HCT116 (cell line): ENCODE measurements around the gene AIMP1.

Experiments
- CBX3 ChIP-seq: IDR thresholded peaks from 2 replicates; pipeline ENCODE4 v1.6.1; 2012; ENCODE audit warnings: low read depth
- CTCF ChIP-seq, 3 experiments: fragments of 200-600 bp in 1 of 3; sonication (generic) in 1 of 3; IDR thresholded peaks in 2 of 3; conservative IDR thresholded peaks in 1 of 3; 2 replicates each; pipeline ENCODE4 v1.5.1; 2012 to 2017; ENCODE audit warnings: low read depth in 2 of 3, low read length in 2 of 3, antibody characterized with exemption in 1 of 3, borderline replicate concordance in 1 of 3, control low read depth in 1 of 3, mild to moderate bottlenecking in 1 of 3, mixed read lengths in 1 of 3, mixed run types in 1 of 3, moderate library complexity in 1 of 3; ENCODE audit not compliant: insufficient read depth in 1 of 3
- MAX ChIP-seq: IDR thresholded peaks from 2 replicates; pipeline ENCODE4 v1.6.1; 2012
- POLR2A ChIP-seq: IDR thresholded peaks from 2 replicates; pipeline ENCODE4 v1.7.0; 2011; ENCODE audit warnings: borderline replicate concordance; ENCODE audit not compliant: insufficient read depth, insufficient read length; ENCODE audit errors: extremely low read depth
- POLR2AphosphoS5 ChIP-seq: IDR thresholded peaks from 2 replicates; pipeline ENCODE4 v1.6.1; 2011; ENCODE audit warnings: mild to moderate bottlenecking, low read depth, low read length, moderate library complexity

GRCh38 chr4:106314960-106315359, 1.4 kb upstream of the AIMP1 start:
- TF ChIP-seq CTCF (IDR thresholded peaks at IDR 0.05 in 2 of 3, conservative IDR thresholded peaks at IDR 0.05 in 1 of 3; ENCODE audit: borderline replicate concordance in 1 of 3, insufficient read depth in 1 of 3, low read depth in 2 of 3, low read length in 2 of 3) (no peak), MAX (no peak), POLR2AphosphoS5 (no peak), CBX3 (no peak), POLR2A (no peak)
